Measurements from ENCODE around the gene GLUL. TPM values are rescaled to one million over a fixed set of nuclear protein-coding genes. Genes with fewer than 3 reads are reported as not detected.

Gene GLUL
- total and polyA plus RNA-seq, 7 donors, result 1,157 to 6,689 (median 2,051) TPM

DNA sequence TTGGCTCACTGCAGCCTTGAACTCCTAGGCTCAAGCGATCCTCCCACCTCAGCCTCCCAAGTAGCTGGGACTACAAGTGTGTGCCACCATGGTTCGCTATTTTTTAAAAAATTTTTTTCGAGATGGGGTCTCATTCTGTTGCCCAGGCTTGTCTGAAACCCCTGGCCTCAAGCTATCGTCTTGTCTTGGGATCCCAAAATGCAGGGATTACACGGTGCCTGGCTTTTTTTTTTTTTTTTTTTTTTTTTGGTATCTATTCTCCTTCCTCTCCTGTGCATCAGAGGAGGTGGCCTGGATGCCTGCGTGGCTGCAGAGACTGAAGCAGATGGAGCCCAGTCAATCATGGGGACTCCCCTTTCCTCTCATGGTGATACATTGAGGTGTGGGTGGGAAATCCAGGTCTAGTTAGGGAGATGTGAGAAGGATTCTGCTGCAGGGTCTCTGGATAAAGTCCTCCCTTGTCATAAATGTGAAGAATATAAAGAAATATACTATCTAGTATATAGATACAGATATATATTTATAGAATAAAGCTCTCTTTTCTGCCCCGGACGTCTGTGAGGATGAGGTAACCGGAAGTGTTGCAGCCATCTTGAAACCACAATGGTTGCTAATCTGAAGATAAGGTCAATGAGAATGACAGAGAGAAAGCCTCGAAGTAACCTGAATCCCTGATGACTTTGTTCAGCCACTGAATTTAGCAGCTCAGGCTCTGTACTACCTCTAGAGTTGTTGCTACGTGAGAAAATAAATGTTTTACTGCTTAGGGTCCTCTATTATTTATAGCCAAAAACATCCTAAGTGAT lies 38.9 kb upstream of the GLUL start:
- H3K27ac ChIP-seq, result no peak overlapping the region
- no peaks in the 10 kb centered on the region for H3K4me1 ChIP-seq
- H3K27me3 ChIP-seq (ENCODE audit: insufficient read depth in 3 of 3, low read length in 2 of 3), result no peaks in the 10 kb centered on the region
- intact Hi-C loops (cut with DNase I), result no loop called here
- ATAC-seq (no peak), DNase-seq (no peak)
- TF ChIP-seq, protein P1, sequence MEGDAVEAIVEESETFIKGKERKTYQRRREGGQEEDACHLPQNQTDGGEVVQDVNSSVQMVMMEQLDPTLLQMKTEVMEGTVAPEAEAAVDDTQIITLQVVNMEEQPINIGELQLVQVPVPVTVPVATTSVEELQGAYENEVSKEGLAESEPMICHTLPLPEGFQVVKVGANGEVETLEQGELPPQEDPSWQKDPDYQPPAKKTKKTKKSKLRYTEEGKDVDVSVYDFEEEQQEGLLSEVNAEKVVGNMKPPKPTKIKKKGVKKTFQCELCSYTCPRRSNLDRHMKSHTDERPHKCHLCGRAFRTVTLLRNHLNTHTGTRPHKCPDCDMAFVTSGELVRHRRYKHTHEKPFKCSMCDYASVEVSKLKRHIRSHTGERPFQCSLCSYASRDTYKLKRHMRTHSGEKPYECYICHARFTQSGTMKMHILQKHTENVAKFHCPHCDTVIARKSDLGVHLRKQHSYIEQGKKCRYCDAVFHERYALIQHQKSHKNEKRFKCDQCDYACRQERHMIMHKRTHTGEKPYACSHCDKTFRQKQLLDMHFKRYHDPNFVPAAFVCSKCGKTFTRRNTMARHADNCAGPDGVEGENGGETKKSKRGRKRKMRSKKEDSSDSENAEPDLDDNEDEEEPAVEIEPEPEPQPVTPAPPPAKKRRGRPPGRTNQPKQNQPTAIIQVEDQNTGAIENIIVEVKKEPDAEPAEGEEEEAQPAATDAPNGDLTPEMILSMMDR (IDR thresholded peaks at IDR 0.05), result no peak
- H3K9me3 ChIP-seq, result no peaks in the 10 kb centered on the region
- no peak overlapping the region for H3K4me3 ChIP-seq
- no peaks in the 10 kb centered on the region for H3K36me3 ChIP-seq (ENCODE audit: insufficient read depth in 1 of 2, low read depth in 1 of 2)
- WGBS, 3 donors, result 68 to 75% (median 69%) methylated on average over 11 of the region's 11 CpGs

DNA sequence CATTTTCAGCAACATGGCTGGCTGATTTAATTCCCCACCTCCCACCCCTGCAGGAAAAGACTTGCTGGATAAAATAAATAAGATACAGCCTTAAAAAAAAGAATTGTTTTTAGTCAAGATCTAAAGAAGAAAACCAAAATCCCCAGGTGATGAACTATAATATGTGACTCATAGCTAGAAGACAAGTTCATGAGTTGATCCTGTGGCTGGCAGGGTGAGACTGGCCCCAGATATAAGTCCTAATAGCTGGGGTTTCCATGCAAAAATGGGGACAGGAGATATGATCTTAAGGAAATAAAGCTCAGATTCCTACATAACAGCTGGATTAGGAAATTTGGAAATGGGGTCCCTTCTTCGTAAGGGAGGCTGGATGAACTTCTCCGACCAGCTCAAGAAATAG lies 36.5 kb upstream of the GLUL start:
- no peak overlapping the region for H3K4me3 ChIP-seq
- DNase-seq (no peak), ATAC-seq (no peak)
- no peaks in the 10 kb centered on the region for H3K36me3 ChIP-seq (ENCODE audit: insufficient read depth in 1 of 2, low read depth in 1 of 2)
- no peak overlapping the region for H3K27ac ChIP-seq
- TF ChIP-seq, protein P1 (IDR thresholded peaks at IDR 0.05), result no peak
- intact Hi-C loops (cut with DNase I), result no loop called here
- 73 to 81% (median 79%) methylated on average over 2 of the region's 2 CpGs for WGBS, 3 donors
- H3K9me3 ChIP-seq, result no peaks in the 10 kb centered on the region
- H3K27me3 ChIP-seq (ENCODE audit: insufficient read depth in 3 of 3, low read length in 2 of 3), result no peaks in the 10 kb centered on the region
- H3K4me1 ChIP-seq, result no peaks in the 10 kb centered on the region

DNA sequence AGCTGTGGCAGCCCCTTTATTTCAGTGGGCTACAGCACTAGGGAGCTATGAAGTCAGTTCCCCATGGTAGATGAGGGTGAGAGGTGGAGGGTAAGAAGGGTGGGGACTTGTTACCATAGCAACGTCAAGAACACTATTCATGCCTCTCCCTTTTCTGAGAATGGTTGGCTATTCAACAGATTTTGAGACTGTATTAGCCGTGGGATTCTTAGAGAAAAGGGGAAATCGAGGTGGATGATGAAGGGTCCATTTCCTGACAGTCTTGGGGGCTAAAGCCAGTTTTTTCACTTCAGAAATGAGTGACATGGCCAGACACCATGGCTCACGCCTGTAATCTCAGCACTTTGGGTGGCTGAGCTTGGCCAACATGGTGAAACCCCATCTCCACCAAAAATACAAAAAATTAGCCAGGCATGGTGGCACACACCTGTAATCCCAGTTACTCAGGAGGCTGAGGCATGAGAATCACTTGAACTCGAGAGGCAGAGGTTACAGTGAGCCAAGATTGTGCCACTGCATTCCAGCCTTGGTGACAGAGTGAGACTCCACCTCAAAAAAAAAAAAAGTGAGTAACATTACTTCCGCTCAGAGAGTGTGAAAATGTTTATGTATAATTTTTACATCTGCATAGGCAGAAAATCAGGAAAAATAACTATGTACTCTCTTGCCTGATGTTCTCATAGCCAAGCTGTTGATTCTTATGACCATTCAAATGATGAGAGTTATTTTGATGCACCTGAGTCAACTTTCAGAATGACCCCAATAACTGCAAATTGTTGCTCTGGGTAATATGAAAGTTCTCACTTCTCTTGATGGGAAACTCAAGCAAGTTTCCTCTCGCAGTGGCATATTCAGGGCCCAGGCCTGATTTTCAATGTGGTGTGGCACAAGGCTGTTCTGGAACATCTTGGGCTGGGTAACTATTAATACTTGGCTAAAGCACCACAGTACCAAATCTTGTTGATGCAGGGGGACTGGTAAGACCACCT lies 35.1 kb upstream of the GLUL start:
- H3K27me3 ChIP-seq (ENCODE audit: insufficient read depth in 3 of 3, low read length in 2 of 3), result no peaks in the 10 kb centered on the region
- 87 to 91% (median 89%) methylated on average over 7 of the region's 7 CpGs for WGBS, 3 donors
- ATAC-seq (no peak), DNase-seq (no peak)
- H3K4me1 ChIP-seq, result no peaks in the 10 kb centered on the region
- intact Hi-C loops (cut with DNase I), result no loop called here
- no peak overlapping the region for H3K27ac ChIP-seq
- no peaks in the 10 kb centered on the region for H3K9me3 ChIP-seq
- TF ChIP-seq, protein P1 (IDR thresholded peaks at IDR 0.05), result no peak
- no peak overlapping the region for H3K4me3 ChIP-seq
- H3K36me3 ChIP-seq (ENCODE audit: insufficient read depth in 1 of 2, low read depth in 1 of 2), result no peaks in the 10 kb centered on the region

DNA sequence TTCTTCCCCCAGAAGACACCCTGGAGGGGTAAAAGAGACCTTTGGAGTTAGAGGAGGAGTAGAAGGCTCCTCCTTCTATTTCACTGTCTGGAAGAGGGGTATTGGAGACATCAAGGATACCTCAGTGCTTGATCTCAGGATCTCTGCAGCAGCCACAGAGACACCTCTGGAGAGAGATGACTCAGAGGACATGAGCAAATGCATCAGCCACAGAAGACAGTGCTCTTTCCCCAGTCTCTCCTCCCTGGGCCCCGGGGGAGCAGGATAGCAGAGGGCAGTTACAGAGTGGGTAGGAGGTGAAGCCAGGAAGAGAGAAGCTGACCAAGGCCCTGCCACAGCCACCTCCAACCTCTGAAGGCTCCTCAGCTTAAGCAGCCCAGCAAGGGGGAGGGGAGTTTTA lies 24.2 kb upstream of the GLUL start:
- no peaks in the 10 kb centered on the region for H3K27me3 ChIP-seq (ENCODE audit: insufficient read depth in 3 of 3, low read length in 2 of 3)
- H3K9me3 ChIP-seq, result no peaks in the 10 kb centered on the region
- DNase-seq (no peak), ATAC-seq (no peak)
- no peaks in the 10 kb centered on the region for H3K36me3 ChIP-seq (ENCODE audit: insufficient read depth in 1 of 2, low read depth in 1 of 2)
- 57 to 81% (median 78%) methylated on average over 1 of the region's 1 CpG for WGBS, 3 donors
- no peak overlapping the region for H3K27ac ChIP-seq
- peaks cover 2% of the 10 kb centered on the region for H3K4me1 ChIP-seq
- TF ChIP-seq, protein P1 (IDR thresholded peaks at IDR 0.05), result no peak
- intact Hi-C loops (cut with DNase I), result no loop called here
- no peak overlapping the region for H3K4me3 ChIP-seq

Data from psoas muscle (tissue), 8 donors.